Panc1 (cell line): ENCODE results near the gene LINGO4. TPM values are rescaled to one million over a fixed set of nuclear protein-coding genes. Genes with fewer than 3 reads are reported as not detected.
A peak's percentile ranks its signal among the peaks of the same experiment; 100 is the strongest.

Source experiments
- ATAC-seq: fragments of 200-7000 bp; cut with Tn5 transposase; 2 replicates; pipeline ENCODE4 v1.9.1; 2020; ENCODE audit warnings: mild to moderate bottlenecking, moderate library complexity
- BruUV-seq: library from RNA; stranded (reverse); fragments of 400-500 nt; replicated peaks from 2 replicates; lab custom pipeline; 2021; lab: Mats Ljungman, UMichigan
- CTCF ChIA-PET: fragments of 300-600 bp; sonication (Branson Sonifier 250); formaldehyde crosslinking; loops from one replicate; lab custom pipeline; 2022; ENCODE audit warnings: antibody characterized with exemption; lab: Charles Lee
- POLR2A ChIA-PET: fragments of 300-600 bp; sonication (Branson Sonifier 250); formaldehyde crosslinking; loops from one replicate; lab custom pipeline; 2022; ENCODE audit warnings: antibody characterized with exemption; lab: Charles Lee
- DNase-seq: peaks from one replicate; pipeline ENCODE4 v3.0.0-alpha.2; 2010; ENCODE audit warnings: low read depth, low spot score
- H3K27ac ChIP-seq: 2 replicates; pipeline ENCODE4 v1.5.1; 2011; ENCODE audit warnings: mild to moderate bottlenecking, low read length, inconsistent platforms
- H3K27me3 ChIP-seq: fragments of 200-500 bp; sonication (Bioruptor generic); 2 replicates; pipeline ENCODE4 v1.6.0; 2014; ENCODE audit warnings: low read length, inconsistent platforms; ENCODE audit not compliant: control insufficient read depth, insufficient read depth
- H3K36me3 ChIP-seq: fragments of 200-500 bp; sonication (Bioruptor generic); 2 replicates; pipeline ENCODE4 v1.5.1; 2014; ENCODE audit warnings: inconsistent platforms, mild to moderate bottlenecking, low read length, moderate library complexity; ENCODE audit not compliant: control insufficient read depth, insufficient read depth
- H3K4me1 ChIP-seq: 2 replicates; pipeline ENCODE4 v1.5.1; 2011; ENCODE audit warnings: inconsistent platforms, mild to moderate bottlenecking, low read length, moderate library complexity; ENCODE audit not compliant: control insufficient read depth, insufficient read depth
- H3K4me3 ChIP-seq, 2 experiments: 2 replicates each; pipeline ENCODE4 v1.5.1; 2011 to 2012; ENCODE audit warnings: low read depth in 2 of 2, low read length in 2 of 2, mild to moderate bottlenecking in 2 of 2, inconsistent platforms in 1 of 2, moderate library complexity in 1 of 2
- H3K9me3 ChIP-seq: fragments of 200-500 bp; sonication (Bioruptor generic); 2 replicates; pipeline ENCODE4 v1.5.1; 2014; ENCODE audit warnings: low read depth, mild to moderate bottlenecking, inconsistent platforms, low read length, moderate library complexity; ENCODE audit not compliant: control insufficient read depth, insufficient read depth
- CTCF ChIP-seq: fragments of 450-650 bp; IDR thresholded peaks from 2 replicates; pipeline ENCODE4 v1.5.1; 2017; ENCODE audit warnings: mild to moderate bottlenecking
- POLR2AphosphoS5 ChIP-seq: IDR thresholded peaks from 2 replicates; pipeline ENCODE4 v1.6.1; 2012; ENCODE audit warnings: mild to moderate bottlenecking, low read depth, low read length, moderate library complexity
- REST ChIP-seq, 2 experiments: IDR thresholded peaks; 2 replicates each; pipeline ENCODE4 v1.6.1; 2011 to 2012; ENCODE audit warnings: low read depth in 2 of 2, control low read depth in 1 of 2, low read length in 1 of 2, mild to moderate bottlenecking in 1 of 2, moderate library complexity in 1 of 2; ENCODE audit not compliant: insufficient read depth in 1 of 2
- SIN3A ChIP-seq: IDR thresholded peaks from 2 replicates; pipeline ENCODE4 v1.6.1; 2012; ENCODE audit warnings: low read depth, mild to moderate bottlenecking, low read length, moderate library complexity, borderline replicate concordance; ENCODE audit not compliant: insufficient read depth
- TCF7L2 ChIP-seq: IDR thresholded peaks from 2 replicates; pipeline ENCODE4 v1.6.1; 2011; ENCODE audit warnings: mild to moderate bottlenecking, low read depth, low read length, inconsistent platforms
- in situ Hi-C: cut with HindIII; loops from 2 replicates; pipeline ENCODE4 v1.10.0; 2016; ENCODE audit warnings: low sequenced_read_pairs, low pct_unique_long_range_greater_than_20kb
- intact Hi-C: fragments of 100-400 bp; cut with micrococcal nuclease; formaldehyde crosslinking; loops from one replicate; pipeline ENCODE4 v1.10.0; 2022; ENCODE audit not compliant: unreplicated experiment
- total RNA-seq: library from RNA; stranded (reverse); gene quantifications from one replicate; pipeline ENCODE4 v1.2.1, GENCODE V29; 2021; ENCODE audit not compliant: unreplicated experiment

The LINGO4 gene
- total RNA-seq, 1 experiment from 2014 or later, result not detected

GRCh38 chr1:151840421-151840820 is 35.2 kb upstream of the LINGO4 start:
- intact Hi-C loops, result no loop called here
- CTCF ChIA-PET, result interaction anchor here (0.6 kb wide), 1 partner anchor 22 kb away, joined by 3 read pairs; no protein-coding TSS in a partner anchor
- no TSS peak for BruUV-seq
- H3K27me3 ChIP-seq, result no peaks in the 10 kb centered on the region
- DNase-seq (no peak), ATAC-seq (no peak)
- no peaks in the 10 kb centered on the region for H3K36me3 ChIP-seq
- H3K9me3 ChIP-seq, result no peaks in the 10 kb centered on the region
- peaks cover 10% of the 10 kb centered on the region for H3K4me1 ChIP-seq
- peak overlapping the region; percentile 90 for H3K27ac ChIP-seq
- POLR2A ChIA-PET, result interaction anchor here (0.5 to 0.6 kb wide), 4 partner anchors 37 to 469 kb away, joined by 3 to 11 read pairs (median 3); no protein-coding TSS in a partner anchor
- in situ Hi-C loops, result no loop called here
- TF ChIP-seq POLR2AphosphoS5 (no peak), REST (IDR thresholded peaks at IDR 0.05; ENCODE audit: insufficient read depth in 1 of 2, low read depth in 2 of 2, low read length in 1 of 2) (no peak), SIN3A (no peak)
- H3K4me3 ChIP-seq, result peak overlapping the region; percentile 57 to 73

- in situ Hi-C loops, result no loop called here
- no TSS peak for BruUV-seq
- DNase-seq, result no peak
Observed at GRCh38 chr1:151839457-151840403, 34.5 kb upstream of the LINGO4 start, which contains the start of gene C2CD4D. Gene C2CD4D (minus strand): TSS chr1:151839820. CDS start chr1:151838989, 831 bp downstream.

More at GRCh38 chr1:151839457-151840403, 34.5 kb upstream of the LINGO4 start, which contains the start of gene C2CD4D:
- no peaks in the 10 kb centered on the region for H3K27me3 ChIP-seq
- H3K4me1 ChIP-seq, result peaks cover 10% of the 10 kb centered on the region
- ChIA-PET POLR2A (interaction anchor here (0.6 kb wide), 3 partner anchors 38 to 468 kb away, joined by 3 to 11 read pairs (median 3); no protein-coding TSS in a partner anchor), CTCF (interaction anchor here (0.6 kb wide), 2 partner anchors 23 to 171 kb away, joined by 3 read pairs; no protein-coding TSS in a partner anchor)
- no peak; the same call in none of the 2 replicates for TF ChIP-seq POLR2AphosphoS5
- no peak for TF ChIP-seq CTCF
- no peak for TF ChIP-seq REST (IDR thresholded peaks at IDR 0.05; ENCODE audit: insufficient read depth in 1 of 2, low read depth in 2 of 2, low read length in 1 of 2)
- no peak for TF ChIP-seq TCF7L2
- TF ChIP-seq SIN3A, result no peak
- H3K9me3 ChIP-seq, result no peaks in the 10 kb centered on the region
- H3K27ac ChIP-seq, result peak within 1 kb of the TSS; percentile 90
- no peaks in the 10 kb centered on the region for H3K36me3 ChIP-seq
- intact Hi-C loops, result loop anchor here (10.0 kb wide), 3 partner anchors 145 to 395 kb away; no protein-coding TSS in a partner anchor
- peak; percentile 90 for ATAC-seq
- peak within 1 kb of the TSS; percentile 57 to 73 for H3K4me3 ChIP-seq
